ENCODE data around the gene SGK2.

GRCh38 chr20:43538878-43539700 is 19.7 kb upstream of the SGK2 start:
- TF ChIP-seq ELK1 (IDR thresholded peaks at IDR 0.05; ENCODE audit: low read depth, low read length) (no peak), CTCF (IDR thresholded peaks at IDR 0.05) (no peak), RNF2 (IDR thresholded peaks at IDR 0.05; ENCODE audit: borderline replicate concordance, low read depth) (no peak)
